GM12891 (cell line): ENCODE results near the gene UNC5C.

Experiments used
- DNase-seq: peaks from one replicate; pipeline ENCODE4 v3.0.0; 2011; ENCODE audit warnings: low spot score; ENCODE audit not compliant: insufficient read length
- FAIRE-seq: peaks from 2 replicates; lab custom pipeline; 2011; peaks lifted over from hg19 to GRCh38; lab: Jason Lieb, UNC
- PAX5 ChIP-seq: IDR thresholded peaks from 2 replicates; pipeline ENCODE4 v1.6.1; 2011; ENCODE audit warnings: low read length, moderate library complexity, mild to moderate bottlenecking; ENCODE audit not compliant: insufficient read depth, severe bottlenecking
- POLR2A ChIP-seq: IDR thresholded peaks from 2 replicates; pipeline ENCODE4 v1.6.1; 2011; ENCODE audit warnings: low read depth, low read length, control low read depth
- POLR2AphosphoS5 ChIP-seq: IDR thresholded peaks from 2 replicates; pipeline ENCODE4 v1.6.1; 2011; ENCODE audit warnings: low read depth, low read length, control low read depth
- POU2F2 ChIP-seq: IDR thresholded peaks from 2 replicates; pipeline ENCODE4 v1.6.1; 2011; ENCODE audit warnings: low read depth, mild to moderate bottlenecking, control low read depth, low read length, moderate library complexity
- SPI1 ChIP-seq: IDR thresholded peaks from 2 replicates; pipeline ENCODE4 v1.6.1; 2011; ENCODE audit warnings: low read depth, low read length, control low read depth
- TAF1 ChIP-seq: IDR thresholded peaks from 2 replicates; pipeline ENCODE4 v1.6.1; 2011; ENCODE audit warnings: low read depth, low read length, control low read depth

Gene UNC5C

DNA sequence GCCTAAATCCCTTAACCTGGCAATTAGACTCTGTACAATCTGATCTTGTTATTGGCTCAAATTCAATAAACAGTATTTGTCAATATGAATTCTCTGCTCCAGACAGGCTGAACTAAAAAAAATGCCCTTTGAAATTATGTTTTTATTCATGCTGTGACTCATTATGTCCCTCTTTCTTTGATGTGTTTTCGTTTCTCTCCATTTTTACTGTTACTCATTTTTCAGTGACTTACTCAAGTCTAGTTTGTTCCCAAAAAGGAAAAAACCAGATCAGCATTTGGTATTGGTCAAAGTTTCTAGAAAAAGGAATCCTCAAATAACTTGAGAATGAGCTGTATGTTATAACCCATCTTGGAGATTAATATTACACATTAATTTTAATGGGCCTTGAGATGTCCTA is 40.4 kb downstream of the UNC5C start:
- DNase-seq, result no peak
- FAIRE-seq, result no peak

DNA sequence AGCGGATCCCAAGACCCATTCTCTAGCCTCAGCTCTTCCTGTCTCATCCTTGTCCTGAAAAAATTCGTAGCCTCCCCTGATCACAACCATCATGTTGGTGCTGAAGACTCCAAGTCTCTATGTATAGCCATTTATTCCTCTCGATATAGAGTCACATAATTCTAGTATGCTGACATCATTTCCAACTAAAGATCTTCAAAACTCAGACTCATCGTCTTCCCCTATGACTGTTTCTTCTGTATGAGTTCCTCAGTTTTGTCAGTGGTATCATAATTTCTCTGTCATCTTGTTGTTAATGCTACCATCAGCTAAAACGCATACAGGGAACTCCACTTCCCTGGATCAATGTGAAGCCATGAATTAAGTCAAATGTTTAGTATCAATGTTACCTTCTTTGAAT is 41.2 kb downstream of the UNC5C start:
- FAIRE-seq (no peak), DNase-seq (no peak)
- TF ChIP-seq POLR2AphosphoS5 (no peak), TAF1 (no peak), PAX5 (no peak), SPI1 (no peak), POLR2A (no peak), POU2F2 (no peak)

More for the DNA sequence above, 40.4 kb downstream of the UNC5C start:
- TF ChIP-seq PAX5 (no peak), SPI1 (no peak), TAF1 (no peak), POLR2A (no peak)

DNA sequence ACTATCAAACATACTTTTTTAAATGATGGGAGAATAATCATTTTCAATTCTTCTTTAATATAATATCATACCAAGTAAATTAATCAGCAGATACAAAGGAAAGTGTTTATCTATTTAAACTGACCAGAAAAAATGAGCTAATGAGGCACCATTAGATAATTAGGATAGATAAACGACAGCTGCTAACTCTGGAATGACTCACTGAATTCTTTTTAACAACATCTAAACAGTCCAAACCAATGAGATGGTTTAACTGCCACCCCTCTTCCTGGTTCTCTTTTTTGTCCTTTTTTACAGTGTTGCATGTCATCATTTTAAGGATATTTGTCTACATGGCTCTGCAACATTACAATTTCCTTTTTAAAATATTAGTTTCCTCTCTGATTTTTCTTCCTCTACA is 41.6 kb downstream of the UNC5C start:
- no peak for FAIRE-seq
- TF ChIP-seq POLR2AphosphoS5, result no peak
- TF ChIP-seq PAX5, result no peak
- no peak for TF ChIP-seq POU2F2
- TF ChIP-seq SPI1, result no peak
- no peak for TF ChIP-seq TAF1
- no peak for TF ChIP-seq POLR2A
- no peak for DNase-seq

DNA sequence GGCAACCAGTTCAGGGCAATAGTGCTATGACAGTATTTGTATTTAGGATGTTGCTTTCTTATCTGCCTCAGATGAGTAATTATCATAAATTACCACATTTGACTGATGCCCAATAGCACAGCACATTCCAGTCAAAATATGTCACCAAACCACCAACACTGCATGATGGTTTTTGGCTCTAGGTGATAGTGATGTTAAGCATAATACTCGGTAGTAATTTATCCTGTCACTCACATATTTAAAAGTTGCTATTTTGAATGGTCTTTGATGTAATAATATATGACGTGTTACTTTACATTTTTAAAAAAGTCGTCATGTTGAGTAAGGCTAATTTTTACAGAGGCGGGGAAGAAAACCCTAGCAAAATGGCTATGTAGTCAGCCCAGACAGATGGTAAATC is 42.5 kb downstream of the UNC5C start:
- DNase-seq, result no peak
- TF ChIP-seq POU2F2 (no peak), SPI1 (no peak), TAF1 (no peak), POLR2A (no peak)
- FAIRE-seq, result no peak

DNA sequence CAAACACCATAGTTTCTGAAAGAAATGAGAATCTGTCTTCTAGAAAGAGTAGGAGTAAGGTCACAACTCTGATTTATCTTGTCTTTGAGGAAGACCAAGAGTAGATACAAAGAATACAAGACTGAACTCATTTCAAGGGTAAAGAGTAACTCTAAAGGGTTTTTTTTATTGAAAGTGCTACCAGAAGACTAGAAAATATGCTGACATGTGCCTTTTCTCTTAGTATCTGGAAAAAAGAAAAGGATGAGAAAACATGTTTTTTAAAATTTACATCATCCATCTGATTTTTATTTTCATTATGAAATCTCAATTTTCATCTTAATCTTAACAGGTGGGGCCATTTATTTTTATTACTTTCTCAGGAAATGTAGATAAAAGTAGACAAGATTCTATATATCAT is 43.0 kb downstream of the UNC5C start:
- DNase-seq (no peak), FAIRE-seq (no peak)
- TF ChIP-seq POLR2AphosphoS5, result no peak
- no peak for TF ChIP-seq POLR2A
- no peak for TF ChIP-seq PAX5
- no peak for TF ChIP-seq POU2F2
- TF ChIP-seq SPI1, result no peak
- TF ChIP-seq TAF1, result no peak

DNA sequence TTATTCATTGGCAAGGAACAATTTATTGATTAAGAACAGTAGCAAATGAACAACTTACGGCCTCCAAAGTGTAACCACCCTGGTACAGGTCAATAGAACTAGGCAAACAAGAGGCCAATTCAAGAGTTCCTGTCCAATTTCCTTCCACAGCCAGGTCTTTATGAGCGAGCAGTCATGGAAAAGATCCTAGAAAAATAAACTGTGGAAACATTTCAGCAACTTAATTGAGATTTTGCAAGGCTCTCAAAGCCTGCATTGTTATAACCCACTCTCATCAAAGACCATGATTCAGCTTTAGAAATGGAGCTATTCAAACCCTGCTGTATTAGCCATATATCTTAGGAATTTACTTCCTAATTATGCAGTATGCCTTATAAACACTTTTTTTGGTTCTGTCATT is 43.6 kb downstream of the UNC5C start:
- DNase-seq, result no peak
- FAIRE-seq, result no peak
- TF ChIP-seq SPI1 (no peak), POU2F2 (no peak), PAX5 (no peak), POLR2AphosphoS5 (no peak), TAF1 (no peak), POLR2A (no peak)

DNA sequence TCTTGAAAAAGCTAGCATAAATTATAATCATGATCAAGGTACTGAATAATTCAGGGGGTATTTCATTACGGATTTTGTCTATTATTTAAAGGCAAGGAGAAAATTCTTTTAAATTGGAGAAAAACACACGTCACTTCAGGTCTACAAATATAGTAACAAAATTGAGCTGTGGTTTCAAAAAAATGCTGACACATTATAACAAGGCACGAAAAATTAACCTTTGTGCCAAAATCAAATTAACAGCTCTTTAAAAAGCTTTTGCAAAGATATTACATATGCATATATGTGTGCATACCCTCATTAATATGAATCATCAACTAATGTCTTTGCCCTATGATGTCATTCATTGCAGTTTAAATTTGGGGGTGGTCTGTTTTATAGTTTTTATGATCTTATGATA is 44.3 kb downstream of the UNC5C start:
- DNase-seq, result no peak
- no peak for FAIRE-seq
- TF ChIP-seq POLR2AphosphoS5 (no peak), PAX5 (no peak), TAF1 (no peak), POU2F2 (no peak), POLR2A (no peak), SPI1 (no peak)

DNA sequence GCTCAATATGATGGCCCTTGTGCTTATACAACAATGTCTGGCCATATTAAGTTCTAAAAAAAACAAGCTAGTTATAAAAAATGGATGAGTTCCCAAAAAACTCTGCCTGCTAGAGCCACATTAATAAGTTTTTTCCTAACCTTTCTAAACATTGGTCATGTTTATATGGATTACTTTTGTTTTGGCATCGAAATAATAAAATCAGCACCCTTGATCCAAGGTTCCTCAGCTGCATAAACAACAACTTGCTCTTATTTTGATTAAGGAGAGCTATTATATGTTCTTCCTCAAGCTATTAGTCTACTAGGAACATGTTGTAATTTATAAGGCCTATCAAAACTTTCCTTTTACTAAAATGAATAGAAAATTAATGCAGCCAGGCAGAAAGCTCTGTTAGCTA is 48.4 kb downstream of the UNC5C start:
- FAIRE-seq (no peak), DNase-seq (no peak)
- TF ChIP-seq POU2F2, result no peak
- TF ChIP-seq PAX5, result no peak
- no peak for TF ChIP-seq POLR2A
- TF ChIP-seq SPI1, result no peak
- TF ChIP-seq TAF1, result no peak
- TF ChIP-seq POLR2AphosphoS5, result no peak

DNA sequence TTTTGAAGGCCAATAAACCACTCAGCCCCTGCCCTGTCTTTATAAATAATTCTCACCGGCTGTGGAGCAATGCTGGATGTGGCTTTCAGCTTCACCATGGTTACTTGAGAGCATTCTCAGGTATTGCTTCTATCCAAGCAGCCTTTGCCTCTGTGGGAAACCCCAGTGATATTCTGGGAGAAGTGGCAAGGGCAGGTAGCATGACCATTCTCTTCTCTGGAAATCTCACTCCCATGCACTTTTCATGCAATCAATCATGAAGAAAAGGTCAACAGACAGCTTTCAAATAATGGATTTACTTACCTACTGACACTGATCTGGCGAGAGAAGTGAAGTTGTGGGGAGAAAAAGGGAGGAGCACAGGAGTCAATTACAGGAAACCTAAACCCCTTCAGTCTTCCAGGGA is 49.5 kb downstream of the UNC5C start:
- TF ChIP-seq POLR2A (no peak), POLR2AphosphoS5 (no peak), SPI1 (no peak), TAF1 (no peak), POU2F2 (no peak), PAX5 (no peak)
- FAIRE-seq (no peak), DNase-seq (no peak)

DNA sequence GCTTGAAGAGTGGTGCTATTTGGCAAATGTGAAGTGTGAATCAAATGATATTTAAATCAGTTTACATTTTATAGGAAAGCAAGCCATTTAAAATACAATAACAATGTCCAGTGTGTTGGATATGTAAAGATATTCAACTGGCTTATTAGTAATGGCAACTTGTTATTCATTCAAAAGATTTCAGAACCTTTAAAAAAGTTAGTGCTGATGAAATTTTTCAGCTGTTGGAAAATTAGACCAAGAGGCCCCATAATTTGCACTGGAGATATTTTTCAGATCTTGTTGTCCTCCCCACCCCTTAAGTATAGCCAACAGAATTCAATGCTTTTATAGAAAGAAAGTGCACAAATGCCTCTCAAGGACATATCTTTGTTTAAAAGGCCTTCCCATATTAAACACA is 54.6 kb downstream of the UNC5C start:
- DNase-seq, result no peak
- no peak for FAIRE-seq
- TF ChIP-seq POLR2A, result no peak
- no peak for TF ChIP-seq POU2F2
- TF ChIP-seq TAF1, result no peak
- TF ChIP-seq SPI1, result no peak
- TF ChIP-seq POLR2AphosphoS5, result no peak

DNA sequence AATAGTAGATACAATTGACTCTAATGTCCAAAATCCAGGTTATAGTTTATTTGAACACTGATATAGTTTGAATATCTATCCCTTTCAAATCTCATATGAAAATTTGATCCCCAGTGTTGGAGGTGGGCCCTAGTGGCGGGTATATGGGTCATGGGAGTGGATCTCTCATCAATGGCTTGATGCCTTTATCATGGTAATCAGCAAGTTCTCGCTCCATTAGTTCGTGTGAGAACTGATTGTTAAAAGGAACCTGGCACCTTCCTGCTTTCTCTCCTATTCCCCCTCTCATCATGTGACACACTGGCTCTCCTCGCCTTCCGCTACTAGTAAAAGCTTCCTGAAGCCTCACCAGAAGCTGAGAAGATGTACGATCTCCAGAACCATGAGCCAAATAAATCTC is 70.1 kb downstream of the UNC5C start:
- no peak for DNase-seq
- TF ChIP-seq POLR2AphosphoS5, result no peak
- no peak for TF ChIP-seq POLR2A
- no peak for TF ChIP-seq POU2F2
- TF ChIP-seq SPI1, result no peak
- TF ChIP-seq PAX5, result no peak
- TF ChIP-seq TAF1, result no peak

DNA sequence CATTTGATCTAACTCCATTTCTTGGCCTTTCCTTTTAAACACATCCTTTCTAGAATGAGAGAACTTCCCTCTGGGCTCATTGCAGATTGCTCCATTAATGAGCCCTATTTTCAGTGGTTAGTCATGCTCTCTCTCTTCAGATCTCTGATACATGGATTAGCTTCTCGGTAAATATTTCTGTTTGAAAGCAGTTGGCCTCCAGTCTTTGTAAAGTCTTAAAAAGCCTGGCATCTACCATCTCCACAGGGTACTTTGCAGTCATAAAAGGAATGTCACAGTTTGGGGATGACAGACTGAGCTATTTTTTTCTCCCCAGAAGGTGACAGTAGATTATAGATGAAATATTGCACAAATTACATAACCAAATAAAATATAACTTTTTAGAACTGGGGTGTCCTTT is 72.7 kb downstream of the UNC5C start:
- TF ChIP-seq SPI1, result no peak
- no peak for TF ChIP-seq PAX5
- TF ChIP-seq POU2F2, result no peak
- no peak for TF ChIP-seq POLR2AphosphoS5
- TF ChIP-seq POLR2A, result no peak
- no peak for TF ChIP-seq TAF1
- DNase-seq, result no peak
- no peak for FAIRE-seq

More for the DNA sequence above, 70.1 kb downstream of the UNC5C start:
- FAIRE-seq, result no peak
